ENCODE data around the gene AMHR2.
A peak's percentile ranks its signal among the peaks of the same experiment; 100 is the strongest.
"Not testable (repeated sequence)": the region's sequence is repeated elsewhere in the genome, so short reads cannot be mapped to it uniquely, and the experiment has no call there.

AMHR2 gene

DNA sequence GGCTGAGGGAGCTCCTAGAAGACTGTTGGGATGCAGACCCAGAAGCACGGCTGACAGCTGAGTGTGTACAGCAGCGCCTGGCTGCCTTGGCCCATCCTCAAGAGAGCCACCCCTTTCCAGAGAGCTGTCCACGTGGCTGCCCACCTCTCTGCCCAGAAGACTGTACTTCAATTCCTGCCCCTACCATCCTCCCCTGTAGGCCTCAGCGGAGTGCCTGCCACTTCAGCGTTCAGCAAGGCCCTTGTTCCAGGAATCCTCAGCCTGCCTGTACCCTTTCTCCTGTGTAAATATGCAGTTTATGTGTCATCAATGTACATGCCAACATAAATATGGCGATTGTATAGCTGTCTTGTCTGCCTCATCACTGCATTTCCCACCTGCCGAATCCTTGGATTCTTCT is 7.5 kb downstream of the AMHR2 start:
- H3K4me2 ChIP-seq (ENCODE audit: insufficient read depth, low read length) = no peak overlapping the region
- ATAC-seq (ENCODE audit: insufficient read depth, low read depth) (no peak), DNase-seq (no peak)
- no peaks in the 10 kb centered on the region for H3K79me2 ChIP-seq (ENCODE audit: insufficient read depth, low read length)
- no peak overlapping the region for H3K9ac ChIP-seq (ENCODE audit: low read depth, low read length)
- no peak overlapping the region for H3K4me3 ChIP-seq (ENCODE audit: low read depth in 1 of 2, low read length in 2 of 2)
- no peaks in the 10 kb centered on the region for H3K36me3 ChIP-seq (ENCODE audit: insufficient read depth, low read length)
- no peaks in the 10 kb centered on the region for H3K27me3 ChIP-seq (ENCODE audit: insufficient read depth, low read length, poor library complexity)
- no peak overlapping the region for H2AFZ ChIP-seq (ENCODE audit: low read depth, low read length)
- no peaks in the 10 kb centered on the region for H3K9me3 ChIP-seq (ENCODE audit: insufficient read depth, low read length, severe bottlenecking)
- no peak overlapping the region for H3K27ac ChIP-seq (ENCODE audit: low read length)
- no peaks in the 10 kb centered on the region for H4K20me1 ChIP-seq (ENCODE audit: insufficient read depth, low read length)
- TF ChIP-seq EZH2 (IDR thresholded peaks at IDR 0.05; ENCODE audit: borderline replicate concordance, low read depth, low read length, severe bottlenecking) = no peak
- TF ChIP-seq, protein P1, sequence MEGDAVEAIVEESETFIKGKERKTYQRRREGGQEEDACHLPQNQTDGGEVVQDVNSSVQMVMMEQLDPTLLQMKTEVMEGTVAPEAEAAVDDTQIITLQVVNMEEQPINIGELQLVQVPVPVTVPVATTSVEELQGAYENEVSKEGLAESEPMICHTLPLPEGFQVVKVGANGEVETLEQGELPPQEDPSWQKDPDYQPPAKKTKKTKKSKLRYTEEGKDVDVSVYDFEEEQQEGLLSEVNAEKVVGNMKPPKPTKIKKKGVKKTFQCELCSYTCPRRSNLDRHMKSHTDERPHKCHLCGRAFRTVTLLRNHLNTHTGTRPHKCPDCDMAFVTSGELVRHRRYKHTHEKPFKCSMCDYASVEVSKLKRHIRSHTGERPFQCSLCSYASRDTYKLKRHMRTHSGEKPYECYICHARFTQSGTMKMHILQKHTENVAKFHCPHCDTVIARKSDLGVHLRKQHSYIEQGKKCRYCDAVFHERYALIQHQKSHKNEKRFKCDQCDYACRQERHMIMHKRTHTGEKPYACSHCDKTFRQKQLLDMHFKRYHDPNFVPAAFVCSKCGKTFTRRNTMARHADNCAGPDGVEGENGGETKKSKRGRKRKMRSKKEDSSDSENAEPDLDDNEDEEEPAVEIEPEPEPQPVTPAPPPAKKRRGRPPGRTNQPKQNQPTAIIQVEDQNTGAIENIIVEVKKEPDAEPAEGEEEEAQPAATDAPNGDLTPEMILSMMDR (IDR thresholded peaks at IDR 0.05; ENCODE audit: borderline replicate concordance, extremely low read depth, low read length, poor library complexity, severe bottlenecking) = no peak
- no peaks in the 10 kb centered on the region for H3K4me1 ChIP-seq (ENCODE audit: insufficient read depth, low read length)

DNA sequence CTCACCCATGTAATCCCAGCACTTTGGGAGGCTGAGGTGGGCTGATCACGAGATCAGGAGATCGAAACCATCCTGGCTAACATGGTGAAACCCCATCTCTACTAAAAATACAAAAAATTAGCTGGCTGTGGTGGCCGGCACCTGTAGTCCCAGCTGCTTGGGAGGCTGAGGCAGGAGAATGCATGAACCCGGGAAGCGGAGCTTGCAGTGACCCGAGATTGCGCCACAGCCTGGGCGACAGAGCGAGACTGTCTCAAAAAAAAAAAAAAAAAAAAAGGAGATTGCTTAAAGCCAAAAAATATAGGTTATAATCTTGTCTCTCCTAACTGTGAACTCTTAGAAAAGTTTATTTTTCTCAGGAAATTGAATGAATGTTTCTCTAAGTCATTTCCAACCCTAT is 11.7 kb downstream of the AMHR2 start:
- H3K27me3 ChIP-seq (ENCODE audit: insufficient read depth, low read length, poor library complexity); H3K36me3 ChIP-seq (ENCODE audit: insufficient read depth, low read length); H3K9me3 ChIP-seq (ENCODE audit: insufficient read depth, low read length, severe bottlenecking); DNase-seq; H3K4me1 ChIP-seq (ENCODE audit: insufficient read depth, low read length); H3K4me2 ChIP-seq (ENCODE audit: insufficient read depth, low read length); H3K27ac ChIP-seq (ENCODE audit: low read length); H3K9ac ChIP-seq (ENCODE audit: low read depth, low read length); ATAC-seq (ENCODE audit: insufficient read depth, low read depth); H2AFZ ChIP-seq (ENCODE audit: low read depth, low read length); H3K4me3 ChIP-seq (ENCODE audit: low read depth in 1 of 2, low read length in 2 of 2); H3K79me2 ChIP-seq (ENCODE audit: insufficient read depth, low read length); H4K20me1 ChIP-seq (ENCODE audit: insufficient read depth, low read length): not testable (repeated sequence)

DNA sequence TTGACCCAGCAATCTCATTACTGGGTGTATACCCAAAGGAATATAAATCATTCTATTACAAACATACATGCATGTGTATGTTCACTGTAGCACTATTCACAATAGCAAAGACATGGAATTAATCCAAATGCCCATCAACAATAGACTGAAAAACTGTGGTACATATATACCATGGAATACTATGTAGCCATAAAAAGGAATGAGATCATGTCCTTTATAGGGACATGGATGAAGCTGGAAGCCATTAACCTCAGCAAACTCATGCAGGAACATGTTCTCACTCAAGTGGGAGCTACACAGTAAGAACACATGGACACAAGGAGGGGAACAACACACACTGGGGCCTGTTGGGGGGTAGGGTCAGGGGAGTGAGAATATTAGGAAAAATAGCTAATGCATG is 15.9 kb downstream of the AMHR2 start:
- not testable (repeated sequence) for H3K4me3 ChIP-seq (ENCODE audit: low read depth in 1 of 2, low read length in 2 of 2); H3K4me2 ChIP-seq (ENCODE audit: insufficient read depth, low read length); H3K27ac ChIP-seq (ENCODE audit: low read length); DNase-seq; H3K9me3 ChIP-seq (ENCODE audit: insufficient read depth, low read length, severe bottlenecking); ATAC-seq (ENCODE audit: insufficient read depth, low read depth); H3K36me3 ChIP-seq (ENCODE audit: insufficient read depth, low read length); H3K27me3 ChIP-seq (ENCODE audit: insufficient read depth, low read length, poor library complexity); H3K9ac ChIP-seq (ENCODE audit: low read depth, low read length); H4K20me1 ChIP-seq (ENCODE audit: insufficient read depth, low read length)
- Histone ChIP-seq H3K79me2 (ENCODE audit: insufficient read depth, low read length) (peaks cover 26% of the 10 kb centered on the region), H3K4me1 (ENCODE audit: insufficient read depth, low read length) (peaks cover 33% of the 10 kb centered on the region), H2AFZ (ENCODE audit: low read depth, low read length) (0 out of 2 replicates have a peak overlapping the region, but pooled peaks have one; percentile 17)

DNA sequence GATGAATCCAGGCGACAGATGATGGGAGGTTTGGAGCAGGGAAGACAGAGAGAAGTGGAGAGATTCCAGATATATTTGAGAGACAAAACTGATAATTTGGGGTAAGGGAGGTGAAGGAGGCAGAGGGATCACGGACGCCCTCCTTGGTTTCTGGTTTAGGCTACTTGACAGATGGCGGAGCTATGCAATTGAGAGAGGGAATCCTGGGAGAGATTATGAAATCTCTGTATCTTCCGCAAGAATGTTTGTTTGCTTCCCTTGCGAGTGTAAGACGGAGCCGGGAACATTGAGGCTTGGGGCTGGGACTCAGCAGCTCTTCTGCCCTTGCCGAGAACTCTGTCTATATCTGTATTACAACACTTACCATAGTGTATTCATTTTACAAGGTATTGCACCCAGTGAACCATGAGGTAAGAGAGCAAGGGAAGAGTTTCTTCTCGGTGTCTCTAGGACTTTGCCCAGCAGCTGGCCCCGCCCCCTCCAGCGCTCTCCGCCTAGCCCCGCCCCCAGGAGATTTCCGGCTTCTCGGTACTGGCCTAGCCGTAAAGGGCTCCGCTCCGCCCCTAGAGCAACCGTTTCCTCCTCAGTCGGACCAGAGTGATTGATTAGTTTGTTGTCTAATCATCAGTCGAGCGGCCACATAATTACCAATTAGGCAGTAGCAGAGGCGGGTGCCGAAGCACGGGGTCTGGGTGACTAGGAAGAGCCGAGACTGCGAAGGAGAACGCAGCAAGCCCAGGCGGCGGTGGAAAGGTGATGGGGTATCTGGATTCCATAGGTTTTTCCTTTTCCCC is 17.6 kb downstream of the AMHR2 start, which contains the start of gene PRR13:
PRR13 (plus strand) TSS at position 695 of the 794 bp plus-strand sequence. CDS start 981 bp downstream, outside the sequence.
- peaks cover 34% of the 10 kb centered on the region for H3K79me2 ChIP-seq (ENCODE audit: insufficient read depth, low read length)
- peaks cover 19% of the 10 kb centered on the region for H3K36me3 ChIP-seq (ENCODE audit: insufficient read depth, low read length)
- DNase-seq (peak; percentile 99), ATAC-seq (ENCODE audit: insufficient read depth, low read depth) (peak; percentile 98)
- H3K4me2 ChIP-seq (ENCODE audit: insufficient read depth, low read length) = peak within 1 kb of the TSS; percentile 75
- H3K27me3 ChIP-seq (ENCODE audit: insufficient read depth, low read length, poor library complexity) = no peaks in the 10 kb centered on the region
- H3K4me1 ChIP-seq (ENCODE audit: insufficient read depth, low read length) = peaks cover 41% of the 10 kb centered on the region
- peak within 1 kb of the TSS; percentile 92 for H3K27ac ChIP-seq (ENCODE audit: low read length)
- TF ChIP-seq, protein P1 (IDR thresholded peaks at IDR 0.05; ENCODE audit: borderline replicate concordance, extremely low read depth, low read length, poor library complexity, severe bottlenecking) = no peak
- no peak for TF ChIP-seq EZH2 (IDR thresholded peaks at IDR 0.05; ENCODE audit: borderline replicate concordance, low read depth, low read length, severe bottlenecking)
- H3K9ac ChIP-seq (ENCODE audit: low read depth, low read length) = peak within 1 kb of the TSS; percentile 63
- H3K9me3 ChIP-seq (ENCODE audit: insufficient read depth, low read length, severe bottlenecking) = no peaks in the 10 kb centered on the region
- H3K4me3 ChIP-seq (ENCODE audit: low read depth in 1 of 2, low read length in 2 of 2) = peak within 1 kb of the TSS; percentile 42 to 72; a peak in 3 of 4 replicates
- peaks cover 3% of the 10 kb centered on the region; the same call in 1 of the 2 replicates for H4K20me1 ChIP-seq (ENCODE audit: insufficient read depth, low read length)
- peak within 1 kb of the TSS; percentile 94 for H2AFZ ChIP-seq (ENCODE audit: low read depth, low read length)
